Measurements from ENCODE around the gene LACC1. TPM values are rescaled to one million over a fixed set of nuclear protein-coding genes. Genes with fewer than 3 reads are reported as not detected.
A peak's percentile ranks its signal among the peaks of the same experiment; 100 is the strongest.

The LACC1 gene
- total RNA-seq, 1 donor from 2014 or later: 2.9 TPM

DNA sequence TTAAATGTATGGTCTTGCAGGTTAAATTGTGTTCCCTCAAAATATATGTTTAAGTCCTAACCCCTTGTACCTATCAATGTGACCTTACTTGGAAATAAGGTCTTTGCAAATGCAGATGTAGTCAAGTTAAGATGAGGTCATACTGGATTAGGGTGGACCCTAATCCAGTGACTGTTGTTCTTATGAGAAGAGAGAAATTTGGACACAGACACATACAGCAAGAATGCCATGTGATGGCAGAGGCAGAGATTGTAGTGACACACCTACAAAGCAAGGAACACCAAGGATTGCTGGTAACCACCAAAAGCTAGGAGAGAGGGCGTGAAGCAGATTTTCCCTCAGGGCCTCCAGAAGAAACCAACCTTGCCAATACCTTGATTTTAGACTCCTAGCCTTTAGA, 50.2 kb downstream of the LACC1 start:
- no peak for TF ChIP-seq CTCF (IDR thresholded peaks at IDR 0.05; ENCODE audit: unreplicated experiment)
- no peak for DNase-seq (ENCODE audit: low spot score, unreplicated experiment)
- Mint-ChIP-seq H3K9me3 (ENCODE audit: low read depth) (no peaks in the 10 kb centered on the region), H3K27me3 (no peaks in the 10 kb centered on the region), H3K36me3 (ENCODE audit: insufficient read depth) (no peaks in the 10 kb centered on the region), H3K27ac (no peak overlapping the region), H3K4me3 (ENCODE audit: low read depth) (no peak overlapping the region), H3K4me1 (ENCODE audit: low read depth) (peaks cover 17% of the 10 kb centered on the region)

DNA sequence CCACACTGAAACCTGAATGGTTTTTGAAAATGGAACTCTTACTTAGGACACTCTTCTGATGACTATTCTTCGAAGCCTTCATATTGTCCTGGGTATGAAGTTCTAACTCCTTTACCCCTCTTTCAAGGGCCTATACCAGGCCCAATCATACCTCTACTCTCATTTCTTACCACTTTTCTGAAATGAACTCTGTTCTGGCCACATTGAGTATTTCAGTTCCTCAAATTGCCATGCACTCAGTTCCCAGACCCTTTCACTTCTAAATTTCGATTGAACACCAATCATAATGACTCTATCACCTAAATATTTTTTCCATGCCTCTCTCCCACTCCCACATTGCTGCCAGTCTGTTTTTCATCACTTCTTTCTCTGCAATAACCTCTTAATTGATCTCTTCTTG, 53.7 kb downstream of the LACC1 start:
- no peak for TF ChIP-seq CTCF (IDR thresholded peaks at IDR 0.05; ENCODE audit: unreplicated experiment)
- no peak for DNase-seq (ENCODE audit: low spot score, unreplicated experiment)
- peak overlapping the region; percentile 21 for H3K27ac Mint-ChIP-seq
- H3K4me3 Mint-ChIP-seq (ENCODE audit: low read depth): no peak overlapping the region
- H3K9me3 Mint-ChIP-seq (ENCODE audit: low read depth): no peaks in the 10 kb centered on the region
- H3K36me3 Mint-ChIP-seq (ENCODE audit: insufficient read depth): no peaks in the 10 kb centered on the region
- no peaks in the 10 kb centered on the region for H3K27me3 Mint-ChIP-seq
- peaks cover 17% of the 10 kb centered on the region for H3K4me1 Mint-ChIP-seq (ENCODE audit: low read depth)

DNA sequence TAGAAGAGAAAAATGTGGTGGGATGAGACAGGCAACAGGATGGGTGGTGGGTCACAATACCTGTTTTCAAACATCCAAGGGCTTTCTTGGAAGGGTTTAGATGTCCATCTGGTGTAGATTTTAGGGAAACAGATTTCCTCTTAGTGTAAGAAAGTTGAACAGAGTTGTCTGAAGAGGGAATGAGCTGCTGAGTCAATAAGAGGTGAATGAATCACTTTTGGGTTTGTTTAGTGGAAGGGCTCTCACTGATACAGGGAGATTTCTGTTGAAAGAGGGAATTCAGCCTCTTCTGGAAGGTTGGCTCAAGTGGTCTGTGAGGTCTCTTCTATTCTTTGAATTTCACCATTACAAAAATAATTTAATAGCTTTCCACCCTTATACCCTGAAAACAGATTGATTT, 54.6 kb downstream of the LACC1 start:
- no peak for DNase-seq (ENCODE audit: low spot score, unreplicated experiment)
- H3K4me1 Mint-ChIP-seq (ENCODE audit: low read depth): peaks cover 20% of the 10 kb centered on the region
- no peak overlapping the region for H3K27ac Mint-ChIP-seq
- no peak overlapping the region for H3K4me3 Mint-ChIP-seq (ENCODE audit: low read depth)
- H3K9me3 Mint-ChIP-seq (ENCODE audit: low read depth): no peaks in the 10 kb centered on the region
- no peaks in the 10 kb centered on the region for H3K36me3 Mint-ChIP-seq (ENCODE audit: insufficient read depth)
- H3K27me3 Mint-ChIP-seq: no peaks in the 10 kb centered on the region
- no peak for TF ChIP-seq CTCF (IDR thresholded peaks at IDR 0.05; ENCODE audit: unreplicated experiment)

GRCh38 chr13:43935878-43936277, 56.2 kb downstream of the LACC1 start:
- Mint-ChIP-seq H3K36me3 (ENCODE audit: insufficient read depth) (no peaks in the 10 kb centered on the region), H3K4me3 (ENCODE audit: low read depth) (no peak overlapping the region), H3K4me1 (ENCODE audit: low read depth) (peaks cover 17% of the 10 kb centered on the region), H3K27ac (no peak overlapping the region), H3K27me3 (no peaks in the 10 kb centered on the region), H3K9me3 (ENCODE audit: low read depth) (no peaks in the 10 kb centered on the region)
- no peak for DNase-seq (ENCODE audit: low spot score, unreplicated experiment)
- no peak for TF ChIP-seq CTCF (IDR thresholded peaks at IDR 0.05; ENCODE audit: unreplicated experiment)

GRCh38 chr13:43936647-43937046, 56.9 kb downstream of the LACC1 start:
- DNase-seq (ENCODE audit: low spot score, unreplicated experiment): no peak
- no peaks in the 10 kb centered on the region for H3K36me3 Mint-ChIP-seq (ENCODE audit: insufficient read depth)
- H3K4me3 Mint-ChIP-seq (ENCODE audit: low read depth): no peak overlapping the region
- no peaks in the 10 kb centered on the region for H3K9me3 Mint-ChIP-seq (ENCODE audit: low read depth)
- H3K27ac Mint-ChIP-seq: no peak overlapping the region
- peaks cover 17% of the 10 kb centered on the region for H3K4me1 Mint-ChIP-seq (ENCODE audit: low read depth)
- no peak for TF ChIP-seq CTCF (IDR thresholded peaks at IDR 0.05; ENCODE audit: unreplicated experiment)
- H3K27me3 Mint-ChIP-seq: no peaks in the 10 kb centered on the region
